K562 (cell line): ENCODE data around the gene TTC28. TPM values are rescaled to one million over a fixed set of nuclear protein-coding genes. Genes with fewer than 3 reads are reported as not detected.

Experiments
- C11orf30 ChIP-seq: fragments of 450-650 bp; IDR thresholded peaks from 2 replicates; pipeline ENCODE4 v1.6.1; 2016; ENCODE audit warnings: low read depth, mild to moderate bottlenecking
- CBFA2T3 ChIP-seq: fragments of 450-650 bp; IDR thresholded peaks from 2 replicates; pipeline ENCODE4 v1.6.1; 2017
- CBX1 ChIP-seq: sonication (generic); IDR thresholded peaks from 2 replicates; pipeline ENCODE4 v1.6.1; 2016; ENCODE audit warnings: antibody characterized with exemption, low read depth, mild to moderate bottlenecking
- CCNT2 ChIP-seq: IDR thresholded peaks from 2 replicates; pipeline ENCODE4 v1.6.1; 2011; ENCODE audit warnings: borderline replicate concordance, low read depth, mild to moderate bottlenecking, moderate library complexity, mixed read lengths, low read length; ENCODE audit not compliant: insufficient read length; ENCODE audit errors: extremely low read depth
- CHD1 ChIP-seq: fragments of 200-600 bp; sonication (generic); IDR thresholded peaks from one replicate; pipeline ENCODE4 v1.6.1; 2012; ENCODE audit warnings: mild to moderate bottlenecking, moderate library complexity, low read length, inconsistent platforms
- DIDO1 ChIP-seq: fragments of 450-650 bp; IDR thresholded peaks from 2 replicates; pipeline ENCODE4 v1.6.1; 2016; ENCODE audit warnings: low read depth, missing biosample characterization, missing genetic modification characterization
- ESRRA ChIP-seq: fragments of 450-650 bp; IDR thresholded peaks from 2 replicates; pipeline ENCODE4 v1.6.1; 2014; ENCODE audit warnings: low read depth, mild to moderate bottlenecking, moderate library complexity, borderline replicate concordance
- FOXK1 ChIP-seq: sonication (generic); formaldehyde crosslinking; IDR thresholded peaks from 2 replicates; pipeline ENCODE4 v1.8.0; 2022; ENCODE audit warnings: missing genetic modification reagents, mild to moderate bottlenecking, borderline replicate concordance
- HINFP ChIP-seq: fragments of 450-650 bp; conservative IDR thresholded peaks from 2 replicates; pipeline ENCODE4 v1.6.1; 2016; ENCODE audit warnings: missing genetic modification characterization, low read depth, mild to moderate bottlenecking, control low read depth, missing compliant biosample characterization
- HMBOX1 ChIP-seq: sonication (generic); IDR thresholded peaks from 2 replicates; pipeline ENCODE4 v1.6.1; 2016
- KDM1A ChIP-seq, 2 experiments: fragments of 450-650 bp; IDR thresholded peaks; 2 replicates each; pipeline ENCODE4 v1.6.1; 2016; ENCODE audit warnings: mild to moderate bottlenecking in 2 of 2
- MCM3 ChIP-seq: fragments of 450-650 bp; IDR thresholded peaks from 2 replicates; pipeline ENCODE4 v1.6.1; 2016
- MEIS2 ChIP-seq: fragments of 450-650 bp; IDR thresholded peaks from 2 replicates; pipeline ENCODE4 v1.6.1; 2014; ENCODE audit warnings: mild to moderate bottlenecking; ENCODE audit not compliant: partially characterized antibody
- NR2C1 ChIP-seq, 2 experiments: fragments of 450-650 bp; IDR thresholded peaks; 2 replicates each; pipeline ENCODE4 v1.6.1; 2017; ENCODE audit warnings: mild to moderate bottlenecking in 2 of 2, antibody characterized with exemption in 1 of 2, inconsistent platforms in 1 of 2, missing compliant biosample characterization in 1 of 2, missing genetic modification characterization in 1 of 2
- NR2F6 ChIP-seq: fragments of 450-650 bp; formaldehyde crosslinking; IDR thresholded peaks from 2 replicates; pipeline ENCODE4 v1.4.0; 2020; ENCODE audit warnings: mild to moderate bottlenecking
- NUFIP1 ChIP-seq: fragments of 450-650 bp; IDR thresholded peaks from 2 replicates; pipeline ENCODE4 v1.6.1; 2018; ENCODE audit not compliant: partially characterized antibody
- PHB ChIP-seq: fragments of 250-450 bp; sonication (Bioruptor Pico); IDR thresholded peaks from 2 replicates; pipeline ENCODE4 v1.5.0; 2021
- PHF21A ChIP-seq: fragments of 450-650 bp; IDR thresholded peaks from 2 replicates; pipeline ENCODE4 v1.6.1; 2017; ENCODE audit warnings: low read depth, borderline replicate concordance
- RBBP5 ChIP-seq: fragments of 200-600 bp; sonication (generic); IDR thresholded peaks from 2 replicates; pipeline ENCODE4 v1.6.1; 2012; ENCODE audit warnings: borderline replicate concordance, mild to moderate bottlenecking, low read length, control low read depth, inconsistent platforms; ENCODE audit not compliant: insufficient read depth, poor library complexity, severe bottlenecking
- RNF219 ChIP-seq: fragments of 250-450 bp; sonication (Bioruptor Pico); IDR thresholded peaks from 2 replicates; pipeline ENCODE4 v1.5.0; 2022; ENCODE audit warnings: mild to moderate bottlenecking
- UBTF ChIP-seq, 2 experiments: IDR thresholded peaks; 2 replicates each; pipeline ENCODE4 v1.6.1; 2012; ENCODE audit warnings: improper control_type of control experiment in 2 of 2, low read depth in 2 of 2, low read length in 2 of 2, borderline replicate concordance in 1 of 2
- ZNF239 ChIP-seq: fragments of 250-450 bp; sonication (Bioruptor Pico); IDR thresholded peaks from 2 replicates; pipeline ENCODE4 v1.4.0; 2020; ENCODE audit warnings: mild to moderate bottlenecking
- ZNF586 ChIP-seq: fragments of 450-650 bp; formaldehyde crosslinking; conservative IDR thresholded peaks from 2 replicates; pipeline ENCODE4 v1.4.0; 2020; ENCODE audit warnings: mild to moderate bottlenecking, moderate library complexity
- polyA plus RNA-seq, 8 experiments: library from polyadenylated mRNA; depleted of rRNA in 4 of 8; stranded (reverse) in 5 of 8; unstranded in 3 of 8; fragments of >200 nt; fragmentation: Nextera tagmentation in 2 of 8; fragmentation: Illumina TruSeq in 1 of 8; extraction: Ambion mirVana in 2 of 8; extraction: Trizol in 1 of 8; gene quantifications; 2 replicates each; pipeline versions ENCODE4 v1.2.1 to v1.2.3, GENCODE V29; 2011 to 2014; ENCODE audit warnings: inconsistent platforms in 1 of 8, missing spikeins in 1 of 8
- total RNA-seq, 7 experiments: library from RNA; depleted of rRNA in 6 of 7; stranded (reverse); fragments of >200 nt in 6 of 7; fragmentation: Illumina TruSeq in 2 of 7; extraction: Trizol in 2 of 7; gene quantifications; 2 replicates each; pipeline versions ENCODE4 v1.2.1 to v1.2.3, GENCODE V29; 2011 to 2021; ENCODE audit warnings: low replicate concordance in 1 of 7

The TTC28 gene
- total and polyA plus RNA-seq, 9 of the 15 experiments (the other 6 are each of a cell fraction or from before 2014, with no cell fraction given): 0.22 to 10.7 (median 3.1) TPM

DNA sequence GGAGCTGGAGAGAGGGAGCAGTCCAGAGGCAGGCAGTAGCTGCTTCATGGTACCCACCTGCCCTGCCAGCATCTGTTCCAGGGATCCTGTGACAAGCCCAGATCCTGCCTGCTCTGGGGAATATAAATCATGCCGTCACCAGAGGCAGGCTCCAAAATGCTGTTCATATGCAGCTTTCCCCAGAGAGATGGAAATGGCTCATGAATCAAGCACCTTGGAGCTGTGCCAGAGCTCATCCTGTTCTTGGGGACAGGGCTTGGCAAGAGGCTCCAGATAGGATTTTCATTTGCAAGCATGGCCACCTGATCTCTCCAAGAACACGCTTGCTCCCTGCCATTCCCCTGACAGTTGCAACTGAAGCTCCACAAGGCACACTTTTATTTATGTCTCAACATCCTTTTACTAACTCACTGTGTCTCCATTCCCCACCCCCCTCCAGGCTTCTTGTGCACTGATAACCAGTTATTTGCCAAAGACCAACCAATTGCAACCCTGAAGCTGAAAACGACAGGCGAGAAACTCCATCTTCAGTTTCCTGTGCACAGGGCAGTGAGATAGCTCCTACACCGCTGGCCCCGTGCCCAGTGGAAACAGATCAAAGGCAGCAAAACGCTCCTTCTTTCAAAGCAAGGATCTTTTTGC, 644.8 kb downstream of the TTC28 start (continued):
- peak; percentile 67 for TF ChIP-seq HMBOX1
- peak; percentile 15 to 42; a peak in 1 of 4 replicates for TF ChIP-seq KDM1A (IDR thresholded peaks at IDR 0.05)
- no peak for TF ChIP-seq NR2F6 (CRISPR knock-in tag)
- no peak for TF ChIP-seq FOXK1
- TF ChIP-seq PHB (CRISPR knock-in tag): no peak
- peak; percentile 75 for TF ChIP-seq MEIS2
- TF ChIP-seq ESRRA: no peak
- no peak for TF ChIP-seq HINFP (tag)
- no peak for TF ChIP-seq CHD1
- TF ChIP-seq CBFA2T3: peak; percentile 64
- no peak for TF ChIP-seq RBBP5
- no peak for TF ChIP-seq NUFIP1
- TF ChIP-seq PHF21A: no peak
- no peak for TF ChIP-seq NR2C1 (IDR thresholded peaks at IDR 0.05)
- TF ChIP-seq NR2C1 (tag; IDR thresholded peaks at IDR 0.05): no peak
- no peak for TF ChIP-seq C11orf30
- TF ChIP-seq RNF219 (CRISPR knock-in tag): no peak
- TF ChIP-seq UBTF (IDR thresholded peaks at IDR 0.05; ENCODE audit: borderline replicate concordance in 1 of 2, low read depth in 2 of 2, low read length in 2 of 2): no peak
- TF ChIP-seq DIDO1 (tag): no peak
- no peak for TF ChIP-seq ZNF586 (CRISPR knock-in tag)
- TF ChIP-seq CBX1: no peak
- TF ChIP-seq MCM3: no peak
- TF ChIP-seq ZNF239: no peak
- no peak for TF ChIP-seq CCNT2
